HFF-Myc (cell line): Measurements from ENCODE around the gene GOLGA1.

Experiments
- DNase-seq: peaks from one replicate; pipeline ENCODE4 v3.0.0-alpha.2; 2011; ENCODE audit warnings: low read depth; ENCODE audit errors: extremely low read depth
- H3K4me3 ChIP-seq: replicated peaks from 2 replicates; pipeline ENCODE4 v1.5.1; 2011; ENCODE audit warnings: low read depth, mild to moderate bottlenecking, control low read depth, low read length
- TF ChIP-seq, protein P1 (sequence below): IDR thresholded peaks from 2 replicates; pipeline ENCODE4 v1.5.1; 2012; ENCODE audit warnings: mild to moderate bottlenecking, low read depth, low read length, control low read depth; ENCODE audit errors: missing control alignments

GOLGA1 gene

GRCh38 chr9:124886461-124886860 is 54.4 kb downstream of the GOLGA1 start:
- no peak for DNase-seq
- TF ChIP-seq, protein P1, sequence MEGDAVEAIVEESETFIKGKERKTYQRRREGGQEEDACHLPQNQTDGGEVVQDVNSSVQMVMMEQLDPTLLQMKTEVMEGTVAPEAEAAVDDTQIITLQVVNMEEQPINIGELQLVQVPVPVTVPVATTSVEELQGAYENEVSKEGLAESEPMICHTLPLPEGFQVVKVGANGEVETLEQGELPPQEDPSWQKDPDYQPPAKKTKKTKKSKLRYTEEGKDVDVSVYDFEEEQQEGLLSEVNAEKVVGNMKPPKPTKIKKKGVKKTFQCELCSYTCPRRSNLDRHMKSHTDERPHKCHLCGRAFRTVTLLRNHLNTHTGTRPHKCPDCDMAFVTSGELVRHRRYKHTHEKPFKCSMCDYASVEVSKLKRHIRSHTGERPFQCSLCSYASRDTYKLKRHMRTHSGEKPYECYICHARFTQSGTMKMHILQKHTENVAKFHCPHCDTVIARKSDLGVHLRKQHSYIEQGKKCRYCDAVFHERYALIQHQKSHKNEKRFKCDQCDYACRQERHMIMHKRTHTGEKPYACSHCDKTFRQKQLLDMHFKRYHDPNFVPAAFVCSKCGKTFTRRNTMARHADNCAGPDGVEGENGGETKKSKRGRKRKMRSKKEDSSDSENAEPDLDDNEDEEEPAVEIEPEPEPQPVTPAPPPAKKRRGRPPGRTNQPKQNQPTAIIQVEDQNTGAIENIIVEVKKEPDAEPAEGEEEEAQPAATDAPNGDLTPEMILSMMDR, result no peak
- H3K4me3 ChIP-seq, result no peak overlapping the region

- TF ChIP-seq, protein P1, result no peak
- no peak overlapping the region for H3K4me3 ChIP-seq
- no peak for DNase-seq
These were observed 55.3 kb downstream of the GOLGA1 start for GRCh38 chr9:124885551-124885950.

GRCh38 chr9:124884376-124884775 is 56.5 kb downstream of the GOLGA1 start:
- DNase-seq, result no peak
- H3K4me3 ChIP-seq, result no peak overlapping the region
- TF ChIP-seq, protein P1, result no peak

GRCh38 chr9:124882231-124882630 is 58.7 kb downstream of the GOLGA1 start:
- TF ChIP-seq, protein P1, result no peak
- DNase-seq, result no peak
- H3K4me3 ChIP-seq, result no peak overlapping the region

DNA sequence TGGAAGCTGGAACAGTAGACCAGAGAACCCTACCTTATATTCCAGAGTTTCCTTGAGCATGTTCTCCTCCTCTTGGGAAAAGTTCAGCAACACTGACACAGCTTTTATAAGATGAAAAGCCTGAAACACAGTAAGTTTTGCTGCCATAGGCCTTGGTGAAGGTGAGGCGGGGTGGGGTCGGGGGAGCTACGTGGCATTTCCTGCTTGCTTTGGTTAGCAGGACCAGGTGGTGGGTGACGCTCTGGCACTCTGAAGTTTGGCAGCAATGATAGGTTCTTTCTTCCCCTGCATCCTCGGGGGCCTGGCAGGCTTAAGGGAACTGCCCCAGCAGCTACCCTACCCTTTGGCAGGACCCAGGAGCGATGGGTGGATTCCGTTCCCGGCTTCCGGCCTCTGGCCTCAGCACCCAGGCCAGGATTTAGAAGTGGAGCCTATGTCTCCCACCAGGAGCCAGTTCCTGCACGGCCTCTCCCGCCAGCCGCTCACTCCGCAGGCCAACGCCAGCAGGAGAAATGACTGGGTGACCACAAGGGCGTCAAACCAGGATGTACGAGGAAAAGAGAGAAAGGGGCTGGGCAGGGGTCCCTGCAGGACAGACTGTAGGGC is 59.6 kb downstream of the GOLGA1 start:
- no peak for DNase-seq
- TF ChIP-seq, protein P1, result no peak
- no peak overlapping the region for H3K4me3 ChIP-seq

DNA sequence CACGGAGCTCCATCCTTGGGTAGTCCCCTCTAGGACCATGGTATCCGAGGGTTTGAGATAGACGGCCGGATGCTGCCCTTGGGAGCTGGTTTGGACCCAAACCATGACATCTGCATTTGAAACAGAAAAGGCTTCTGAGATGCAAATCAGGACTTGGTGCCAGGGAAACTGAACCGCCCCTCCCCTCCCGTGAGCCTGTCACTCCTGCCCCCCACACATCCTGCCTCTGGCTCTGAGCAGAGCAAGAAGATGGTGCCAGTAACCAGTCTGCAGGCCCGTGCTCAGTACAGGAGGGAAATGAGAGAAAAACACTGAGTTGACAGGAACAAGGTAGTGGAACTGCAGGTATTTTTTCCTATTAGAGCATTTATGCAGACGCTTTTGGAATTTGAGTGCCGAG is 60.4 kb downstream of the GOLGA1 start:
- no peak overlapping the region for H3K4me3 ChIP-seq
- DNase-seq, result no peak
- TF ChIP-seq, protein P1, result no peak

GRCh38 chr9:124879226-124879625 is 61.7 kb downstream of the GOLGA1 start:
- no peak overlapping the region for H3K4me3 ChIP-seq
- TF ChIP-seq, protein P1, result no peak
- DNase-seq, result no peak
